IMR-90 (cell line): Measurements from ENCODE around the gene ENAH.

Source experiments
- CEBPB ChIP-seq: IDR thresholded peaks from 2 replicates; pipeline ENCODE4 v1.6.1; 2012; ENCODE audit warnings: low read depth, low read length, improper control_type of control experiment
- MAFK ChIP-seq: IDR thresholded peaks from 2 replicates; pipeline ENCODE4 v1.6.1; 2012; ENCODE audit warnings: low read depth, low read length, improper control_type of control experiment
- MXI1 ChIP-seq: IDR thresholded peaks from 2 replicates; pipeline ENCODE4 v1.6.1; 2012; ENCODE audit warnings: low read depth, mild to moderate bottlenecking, low read length, moderate library complexity, borderline replicate concordance
- RAD21 ChIP-seq: IDR thresholded peaks from 2 replicates; pipeline ENCODE4 v1.6.1; 2012; ENCODE audit warnings: low read length, improper control_type of control experiment
- TF ChIP-seq, protein P1 (sequence below): conservative IDR thresholded peaks from 2 replicates; pipeline ENCODE4 v1.5.1; 2012; ENCODE audit warnings: mild to moderate bottlenecking, low read depth, low read length, improper control_type of control experiment

GRCh38 chr1:225617956-225618355 is 35.0 kb downstream of the ENAH start:
- TF ChIP-seq, protein P1, sequence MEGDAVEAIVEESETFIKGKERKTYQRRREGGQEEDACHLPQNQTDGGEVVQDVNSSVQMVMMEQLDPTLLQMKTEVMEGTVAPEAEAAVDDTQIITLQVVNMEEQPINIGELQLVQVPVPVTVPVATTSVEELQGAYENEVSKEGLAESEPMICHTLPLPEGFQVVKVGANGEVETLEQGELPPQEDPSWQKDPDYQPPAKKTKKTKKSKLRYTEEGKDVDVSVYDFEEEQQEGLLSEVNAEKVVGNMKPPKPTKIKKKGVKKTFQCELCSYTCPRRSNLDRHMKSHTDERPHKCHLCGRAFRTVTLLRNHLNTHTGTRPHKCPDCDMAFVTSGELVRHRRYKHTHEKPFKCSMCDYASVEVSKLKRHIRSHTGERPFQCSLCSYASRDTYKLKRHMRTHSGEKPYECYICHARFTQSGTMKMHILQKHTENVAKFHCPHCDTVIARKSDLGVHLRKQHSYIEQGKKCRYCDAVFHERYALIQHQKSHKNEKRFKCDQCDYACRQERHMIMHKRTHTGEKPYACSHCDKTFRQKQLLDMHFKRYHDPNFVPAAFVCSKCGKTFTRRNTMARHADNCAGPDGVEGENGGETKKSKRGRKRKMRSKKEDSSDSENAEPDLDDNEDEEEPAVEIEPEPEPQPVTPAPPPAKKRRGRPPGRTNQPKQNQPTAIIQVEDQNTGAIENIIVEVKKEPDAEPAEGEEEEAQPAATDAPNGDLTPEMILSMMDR: no peak
- TF ChIP-seq RAD21: no peak
- TF ChIP-seq MAFK: no peak
- no peak for TF ChIP-seq CEBPB
- no peak for TF ChIP-seq MXI1
